Mucosa of rectum (tissue), 2 donors: ENCODE results near the gene FSD2.
"Not testable (repeated sequence)": the region's sequence is repeated elsewhere in the genome, so short reads cannot be mapped to it uniquely, and the experiment has no call there.

Experiments used
- H3K27ac ChIP-seq, 2 donors: one replicate each; pipeline ENCODE4 v1.7.0; 2013; ENCODE audit warnings: inconsistent platforms in 2 of 2, low read depth in 2 of 2, low read length in 2 of 2
- H3K27me3 ChIP-seq, 2 donors: one replicate each; pipeline ENCODE4 v1.7.0; 2013; ENCODE audit warnings: low read length in 2 of 2; ENCODE audit not compliant: control insufficient read depth in 2 of 2, insufficient read depth in 2 of 2
- H3K36me3 ChIP-seq, 2 donors: one replicate each; pipeline ENCODE4 v1.7.0; 2013; ENCODE audit warnings: low read length in 2 of 2; ENCODE audit not compliant: control insufficient read depth in 2 of 2, insufficient read depth in 2 of 2
- H3K4me1 ChIP-seq, 2 donors: one replicate each; pipeline ENCODE4 v1.7.0; 2013; ENCODE audit warnings: low read length in 2 of 2, mild to moderate bottlenecking in 1 of 2; ENCODE audit not compliant: control insufficient read depth in 2 of 2, insufficient read depth in 2 of 2
- H3K4me3 ChIP-seq, 2 donors: one replicate each; pipeline ENCODE4 v1.7.0; 2013; ENCODE audit warnings: low read length in 2 of 2
- H3K9ac ChIP-seq, 2 donors: one replicate each; pipeline ENCODE4 v1.7.0; 2013; ENCODE audit warnings: low read length in 2 of 2, low read depth in 1 of 2, mild to moderate bottlenecking in 1 of 2
- H3K9me3 ChIP-seq, 2 donors: one replicate each; pipeline ENCODE4 v1.7.0; 2013; ENCODE audit warnings: low read length in 2 of 2; ENCODE audit not compliant: control insufficient read depth in 2 of 2
- donor health status: healthy.
- donor health status: Normal muscosa, but diverticular disease.

Gene FSD2

GRCh38 chr15:82714016-82714415 is 91.9 kb downstream of the FSD2 start:
- Histone ChIP-seq H3K27ac (no peak overlapping the region), H3K9ac (no peak overlapping the region), H3K9me3 (no peaks in the 10 kb centered on the region), H3K36me3 (no peaks in the 10 kb centered on the region), H3K4me1 (peaks cover 5 to 6% of the 10 kb centered on the region in 2 donors), H3K27me3 (peaks cover under 1 to 4% of the 10 kb centered on the region in 2 donors), H3K4me3 (no peak overlapping the region)

- no peaks in the 10 kb centered on the region for H3K9me3 ChIP-seq
- H3K27ac ChIP-seq: no peak overlapping the region
- H3K9ac ChIP-seq: no peak overlapping the region
- H3K27me3 ChIP-seq: peaks cover 3 to 4% of the 10 kb centered on the region in 2 donors
- no peak overlapping the region for H3K4me3 ChIP-seq
- H3K36me3 ChIP-seq: no peaks in the 10 kb centered on the region
- H3K4me1 ChIP-seq: peaks cover 8% of the 10 kb centered on the region in 2 donors
Observed at GRCh38 chr15:82712036-82712435, 93.8 kb downstream of the FSD2 start.

- H3K27ac ChIP-seq: no peak overlapping the region
- peaks cover 8% of the 10 kb centered on the region in 2 donors for H3K4me1 ChIP-seq
- H3K4me3 ChIP-seq: no peak overlapping the region
- no peaks in the 10 kb centered on the region for H3K36me3 ChIP-seq
- peaks cover 3 to 4% of the 10 kb centered on the region in 2 donors for H3K27me3 ChIP-seq
- H3K9me3 ChIP-seq: no peaks in the 10 kb centered on the region
- no peak overlapping the region for H3K9ac ChIP-seq
Observed at GRCh38 chr15:82710926-82711490, 94.9 kb downstream of the FSD2 start.

- Histone ChIP-seq H3K9ac (no peak overlapping the region), H3K27ac (no peak overlapping the region), H3K4me3 (peak overlapping the region; percentile 57 to 66), H3K27me3 (peaks cover 3% of the 10 kb centered on the region in 2 donors), H3K4me1 (peaks cover 8% of the 10 kb centered on the region in 2 donors), H3K36me3 (no peaks in the 10 kb centered on the region), H3K9me3 (no peaks in the 10 kb centered on the region)
Observed at GRCh38 chr15:82710208-82710555, 95.7 kb downstream of the FSD2 start.

GRCh38 chr15:82709421-82710207 is 96.3 kb downstream of the FSD2 start, which contains the start of gene AP3B2:
AP3B2 (minus strand) TSS chr15:82709875; CDS start chr15:82709706, 169 bp downstream.
- Histone ChIP-seq H3K4me3 (peak within 1 kb of the TSS; percentile 59 to 66), H3K9me3 (no peaks in the 10 kb centered on the region), H3K36me3 (no peaks in the 10 kb centered on the region), H3K27ac (no peak within 1 kb of the TSS), H3K9ac (peak within 1 kb of the TSS in 1 of 2 donors; percentile 33), H3K4me1 (peaks cover 8% of the 10 kb centered on the region in 2 donors), H3K27me3 (peaks cover 0 to 3% of the 10 kb centered on the region in 2 donors)

- Histone ChIP-seq H3K4me3 (peak overlapping the region in 1 of 2 donors; percentile 59), H3K9ac (no peak overlapping the region)
Observed at GRCh38 chr15:82709081-82709420, 96.8 kb downstream of the FSD2 start.

GRCh38 chr15:82705856-82706255 is 100.0 kb downstream of the FSD2 start:
- not testable (repeated sequence) for H3K27me3 ChIP-seq, H3K4me3 ChIP-seq, H3K27ac ChIP-seq, H3K36me3 ChIP-seq, H3K9me3 ChIP-seq, H3K4me1 ChIP-seq, H3K9ac ChIP-seq

More at GRCh38 chr15:82709081-82709420, 96.8 kb downstream of the FSD2 start:
- Histone ChIP-seq H3K27ac (no peak overlapping the region), H3K4me1 (peaks cover 8% of the 10 kb centered on the region in 2 donors), H3K27me3 (peaks cover 0 to 3% of the 10 kb centered on the region in 2 donors), H3K36me3 (no peaks in the 10 kb centered on the region), H3K9me3 (no peaks in the 10 kb centered on the region)
